GM18907 (cell line): ENCODE data around the gene ADAMTSL2.

Experiments
- ATAC-seq: cut with Tn5 transposase; IDR thresholded peaks from one replicate; pipeline ENCODE4 v1.9.1; 2021; ENCODE audit warnings: mild to moderate bottlenecking, moderate library complexity; ENCODE audit not compliant: unreplicated experiment

ADAMTSL2 gene

GRCh38 chr9:133529874-133530273, 4.6 kb upstream of the ADAMTSL2 start:
- no peak for ATAC-seq

- no peak for ATAC-seq
Measured at GRCh38 chr9:133531293-133531692, 3.2 kb upstream of the ADAMTSL2 start.

- ATAC-seq, result no peak
Measured at GRCh38 chr9:133532937-133533668, 1.4 kb upstream of the ADAMTSL2 start.

GRCh38 chr9:133533857-133534256, 647 bp upstream of the ADAMTSL2 start:
- no peak for ATAC-seq

GRCh38 chr9:133535306-133535877, 888 bp downstream of the ADAMTSL2 start:
- no peak for ATAC-seq

- no peak for ATAC-seq
Measured at GRCh38 chr9:133536080-133536479, 1.6 kb downstream of the ADAMTSL2 start.

- ATAC-seq, result no peak
Measured at GRCh38 chr9:133536536-133536935, 2.0 kb downstream of the ADAMTSL2 start.

GRCh38 chr9:133537257-133537656, 2.8 kb downstream of the ADAMTSL2 start:
- no peak for ATAC-seq

GRCh38 chr9:133538176-133538575, 3.7 kb downstream of the ADAMTSL2 start:
- ATAC-seq, result no peak

GRCh38 chr9:133538851-133539833, 4.6 kb downstream of the ADAMTSL2 start:
- no peak for ATAC-seq

GRCh38 chr9:133539991-133540697, 5.6 kb downstream of the ADAMTSL2 start:
- ATAC-seq, result no peak

- ATAC-seq, result no peak
Measured at GRCh38 chr9:133540698-133541025, 6.2 kb downstream of the ADAMTSL2 start.

GRCh38 chr9:133542002-133542401, 7.5 kb downstream of the ADAMTSL2 start:
- ATAC-seq, result no peak

GRCh38 chr9:133543772-133544467, 9.4 kb downstream of the ADAMTSL2 start:
- no peak for ATAC-seq

GRCh38 chr9:133545494-133546286, 11.2 kb downstream of the ADAMTSL2 start:
- no peak for ATAC-seq

GRCh38 chr9:133546287-133546680, 11.8 kb downstream of the ADAMTSL2 start:
- ATAC-seq, result no peak

GRCh38 chr9:133547116-133547515, 12.6 kb downstream of the ADAMTSL2 start:
- no peak for ATAC-seq

GRCh38 chr9:133551446-133551845, 16.9 kb downstream of the ADAMTSL2 start:
- ATAC-seq, result no peak

- no peak for ATAC-seq
Measured at GRCh38 chr9:133552236-133552635, 17.7 kb downstream of the ADAMTSL2 start.

GRCh38 chr9:133553123-133553522, 18.6 kb downstream of the ADAMTSL2 start:
- ATAC-seq, result no peak
